ENCODE results near the gene RBM8A.
A peak's percentile ranks its signal among the peaks of the same experiment; 100 is the strongest.
"Not testable (repeated sequence)": the region's sequence is repeated elsewhere in the genome, so short reads cannot be mapped to it uniquely, and the experiment has no call there.

The RBM8A gene

DNA sequence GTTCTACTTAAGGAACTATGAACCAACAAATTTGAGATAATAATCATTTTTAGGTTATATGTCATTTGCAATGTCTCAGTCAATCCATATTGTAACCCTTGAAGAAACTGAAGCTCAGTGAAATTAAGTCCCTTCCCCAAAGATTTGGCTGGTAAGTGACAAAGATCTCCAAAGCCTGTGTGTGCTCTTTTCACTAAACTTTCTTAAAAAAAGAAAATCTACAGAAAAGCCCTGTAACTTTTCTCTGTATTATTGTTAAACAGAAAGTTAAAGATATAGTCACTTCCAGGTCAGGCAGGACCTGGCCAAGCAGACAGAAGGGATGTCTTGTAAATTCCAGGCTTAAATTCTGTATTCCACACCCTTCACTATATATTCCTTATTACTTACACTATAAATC is 29.1 kb upstream of the RBM8A start:
- DNase-seq, result no peak

DNA sequence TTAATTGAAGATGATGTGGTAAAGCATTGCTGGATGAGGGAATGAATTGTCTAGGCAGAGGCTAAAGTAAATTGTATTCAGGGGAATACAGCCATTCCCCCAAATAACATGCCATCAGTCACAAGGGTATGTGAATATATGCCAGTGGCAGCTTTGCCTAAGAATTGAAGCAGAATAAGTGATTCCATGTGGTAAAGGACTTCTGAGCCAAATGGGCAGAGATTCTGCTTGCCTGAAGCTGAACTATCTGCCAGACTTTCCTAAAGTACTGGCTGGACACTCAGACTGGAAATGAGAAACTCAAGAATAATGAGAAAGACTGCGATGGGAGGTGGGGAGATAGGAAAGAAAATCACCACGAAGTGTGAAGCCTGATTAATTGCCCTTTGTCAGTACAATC is 28.2 kb upstream of the RBM8A start:
- DNase-seq, result no peak

DNA sequence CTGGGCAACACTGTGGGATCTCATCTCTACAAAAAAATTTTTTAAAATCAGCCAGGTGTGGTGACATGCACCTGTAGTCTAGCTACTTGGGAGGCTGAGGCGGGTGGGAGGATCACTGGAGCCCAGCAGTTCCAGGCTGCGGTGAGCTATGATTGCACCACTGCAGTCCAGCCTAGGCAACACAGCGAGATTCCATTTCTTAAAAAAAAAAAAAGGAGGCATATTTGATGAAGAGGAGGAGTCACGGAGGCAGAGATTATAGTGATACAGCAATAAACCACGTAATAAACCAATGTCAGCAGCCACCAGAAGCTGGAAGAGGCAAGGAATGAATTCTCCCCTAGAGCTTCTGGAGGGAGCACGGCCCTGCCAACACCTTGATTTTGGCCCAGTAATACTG is 26.6 kb upstream of the RBM8A start:
- DNase-seq, result no peak

DNA sequence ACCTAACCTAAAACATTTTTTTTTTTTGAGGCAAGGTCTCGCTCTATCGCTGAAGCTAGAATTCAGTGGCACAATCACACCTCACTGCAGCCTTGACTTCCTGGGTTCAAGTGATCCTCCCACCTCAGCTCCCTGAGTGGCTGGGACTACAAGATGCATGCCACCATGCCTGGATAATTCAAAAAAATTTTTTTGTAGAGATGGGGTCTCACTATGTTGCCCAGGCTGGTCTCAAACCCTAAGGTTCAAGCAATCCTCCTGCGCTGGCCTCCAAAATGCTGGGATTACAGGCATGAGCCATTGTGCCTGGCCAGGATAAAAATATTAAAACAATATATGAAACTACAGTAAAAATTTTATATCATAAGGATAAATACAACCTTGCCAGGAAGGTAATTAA is 25.6 kb upstream of the RBM8A start:
- DNase-seq, result no peak

DNA sequence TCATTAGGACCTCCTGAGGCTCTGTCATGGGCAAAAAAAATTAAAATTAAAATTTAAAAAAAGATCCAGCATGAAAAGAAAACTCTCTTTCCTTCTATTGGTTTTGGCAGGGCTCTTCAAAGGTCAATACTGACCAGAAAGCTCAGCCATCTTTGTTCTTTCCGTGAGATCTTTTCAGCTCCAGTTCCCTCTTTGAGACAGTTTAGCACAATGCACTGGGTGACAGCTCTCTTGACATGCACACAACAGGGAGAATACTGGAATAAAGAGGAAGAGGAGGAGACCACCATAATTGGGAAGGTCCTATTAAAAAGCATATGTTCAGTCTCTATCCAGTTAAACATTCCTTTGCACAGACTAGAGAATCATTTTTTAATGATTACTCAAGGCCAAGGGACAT is 24.2 kb upstream of the RBM8A start:
- no peak for DNase-seq

DNA sequence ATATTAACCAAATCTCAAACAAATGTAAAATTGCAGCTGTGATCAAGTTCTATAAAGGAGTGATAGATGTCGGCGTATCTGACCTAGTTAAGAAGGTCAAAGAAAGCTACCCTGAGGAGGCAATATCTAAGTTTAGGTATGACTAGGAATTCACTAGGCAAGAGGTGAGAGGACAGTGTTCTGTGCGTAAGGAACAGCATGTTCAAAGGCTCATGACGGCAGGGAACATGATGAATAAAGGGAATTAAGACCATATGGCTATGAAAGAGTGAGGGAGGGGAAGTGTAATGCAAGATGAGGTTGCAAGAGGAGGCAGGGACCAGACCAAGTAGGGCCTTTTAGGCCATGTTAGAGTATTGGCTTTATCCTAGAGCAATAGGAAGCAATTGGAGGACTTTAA is 21.9 kb upstream of the RBM8A start:
- no peak for DNase-seq

DNA sequence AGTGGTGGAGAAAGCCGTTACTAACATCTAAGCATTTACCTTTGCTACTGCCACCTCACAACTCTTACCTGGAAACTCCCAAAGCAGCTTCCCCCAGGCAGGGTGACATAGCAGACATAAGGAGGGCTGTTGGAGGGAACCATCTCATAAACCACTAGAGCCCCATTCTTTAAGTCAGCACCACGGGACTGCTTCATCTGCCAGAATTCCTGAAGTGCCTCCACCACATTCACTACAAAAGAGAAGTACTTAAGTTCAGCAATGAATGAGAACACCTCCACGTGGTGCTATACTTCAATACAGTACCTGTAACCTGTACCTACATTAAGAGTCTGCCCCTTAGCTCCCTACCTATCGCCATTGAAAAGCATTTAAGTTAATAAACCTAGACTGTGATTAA is 20.3 kb upstream of the RBM8A start:
- DNase-seq, result no peak

DNA sequence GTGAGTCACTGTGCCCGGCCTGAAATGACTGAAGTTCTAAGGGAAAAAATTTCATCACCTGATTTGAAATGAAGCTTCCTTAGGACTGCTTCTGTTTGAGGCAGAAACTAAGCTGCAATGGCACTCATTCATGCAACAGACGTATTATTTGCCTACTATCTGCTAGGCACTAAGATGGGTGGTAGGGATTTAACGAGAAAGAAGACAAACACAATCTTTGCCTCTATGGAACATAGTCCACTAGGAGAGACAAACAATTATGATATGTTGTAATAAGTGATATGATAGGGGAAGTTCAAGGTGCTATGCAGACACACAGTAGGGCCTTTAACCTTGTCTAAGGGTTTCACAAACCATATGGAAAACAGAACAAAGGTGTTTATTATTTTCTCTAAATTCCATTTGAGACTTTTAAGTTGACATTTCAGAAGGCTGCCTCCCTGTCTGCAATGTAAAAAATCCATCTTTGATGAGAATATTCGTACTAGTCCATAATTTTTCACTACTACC is 19.2 kb upstream of the RBM8A start:
- no peak for DNase-seq

DNA sequence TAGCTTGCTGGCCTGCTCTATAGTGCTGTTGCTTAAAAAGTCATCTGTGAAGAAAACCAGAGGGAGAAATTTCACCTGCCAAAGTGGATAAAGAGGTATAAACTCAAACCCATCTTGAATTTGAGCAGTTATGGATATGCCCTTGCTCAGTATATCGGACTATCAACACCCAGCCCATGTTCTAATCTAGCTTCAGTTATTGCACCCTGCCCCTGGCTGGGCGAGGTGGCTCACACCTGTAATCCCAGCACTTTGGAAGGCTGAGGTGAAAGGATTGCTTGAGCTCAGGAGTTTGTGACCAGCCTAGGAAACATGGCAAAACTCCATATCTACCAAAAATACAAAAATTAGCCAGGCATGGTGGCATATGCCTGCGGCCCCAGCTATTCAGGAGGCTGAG is 17.2 kb upstream of the RBM8A start:
- no peak for DNase-seq

DNA sequence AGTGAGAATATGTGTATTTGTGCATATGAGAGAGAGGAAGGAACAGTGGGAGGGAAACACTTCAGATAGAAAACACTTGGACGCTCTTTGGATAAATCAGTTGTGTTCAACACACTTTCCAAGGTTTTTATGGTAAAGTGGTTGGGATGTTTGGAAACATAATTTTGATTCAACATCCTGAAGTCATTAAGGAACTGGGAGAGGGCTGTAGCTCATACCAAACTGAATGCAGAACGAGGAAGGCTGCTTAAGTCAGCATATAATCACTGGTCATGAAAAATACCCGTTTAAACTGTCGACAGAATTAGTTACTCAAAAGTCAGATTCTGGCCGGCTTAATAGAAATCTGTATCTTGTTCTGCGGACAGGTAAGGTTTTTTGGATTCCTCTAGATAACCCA is 15.6 kb upstream of the RBM8A start:
- no peak for DNase-seq

DNA sequence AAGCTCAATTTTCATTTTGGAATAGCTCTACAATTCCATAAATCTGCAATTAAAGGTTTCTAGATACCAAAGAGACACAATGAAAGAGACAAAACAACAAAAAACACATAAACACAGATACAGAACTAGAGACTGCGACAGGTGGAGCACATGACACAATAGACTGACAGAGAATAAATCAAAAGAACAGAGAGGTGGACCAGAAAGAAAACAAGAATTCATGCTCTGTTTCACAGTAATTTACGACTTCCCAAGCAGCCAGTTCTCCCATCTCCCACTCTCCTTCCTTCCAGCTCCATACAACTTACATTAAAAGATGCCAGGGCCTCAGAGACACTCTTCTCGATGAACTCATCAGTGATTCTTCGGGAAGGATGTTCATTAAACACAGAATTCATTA is 15.1 kb upstream of the RBM8A start:
- DNase-seq, result no peak

DNA sequence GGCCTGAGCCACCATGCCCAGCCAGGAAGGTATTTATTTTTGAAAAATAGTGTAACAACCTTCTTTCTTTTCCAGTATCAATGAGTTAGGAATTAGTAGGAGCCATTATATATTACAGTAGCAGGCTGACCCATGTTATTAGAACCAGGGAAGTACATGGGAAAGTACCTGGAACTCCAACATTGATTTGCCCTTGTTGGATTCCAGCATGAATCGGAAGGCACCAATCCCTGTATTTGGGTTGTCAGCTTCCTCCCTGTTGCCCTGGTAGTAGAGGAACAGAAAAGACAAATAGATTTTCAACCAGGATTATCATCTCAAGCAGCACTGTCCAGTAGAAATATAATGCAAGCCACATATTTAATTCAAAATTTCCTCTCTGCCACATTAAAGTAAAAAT is 10.2 kb upstream of the RBM8A start:
- no peak for DNase-seq

DNA sequence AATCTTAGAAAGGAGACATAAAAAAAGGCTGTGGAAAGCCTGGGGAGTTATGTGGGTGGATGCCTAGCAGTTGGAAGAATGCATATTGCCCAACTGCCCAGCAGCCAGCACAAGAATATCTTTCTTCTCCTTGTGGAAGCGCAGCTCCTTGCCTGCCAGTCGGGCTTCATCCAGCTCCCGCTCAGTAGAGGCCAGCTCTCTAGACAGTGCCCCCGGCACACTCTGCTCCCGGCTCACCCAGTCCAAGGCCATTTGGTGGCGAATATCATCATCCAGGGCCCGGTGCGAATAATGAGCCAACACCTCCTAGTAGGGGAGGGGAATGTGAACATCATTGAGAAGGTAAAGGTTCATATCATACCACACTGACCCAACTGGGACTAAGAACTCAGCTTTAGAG is 9.0 kb upstream of the RBM8A start:
- no peak for DNase-seq

DNA sequence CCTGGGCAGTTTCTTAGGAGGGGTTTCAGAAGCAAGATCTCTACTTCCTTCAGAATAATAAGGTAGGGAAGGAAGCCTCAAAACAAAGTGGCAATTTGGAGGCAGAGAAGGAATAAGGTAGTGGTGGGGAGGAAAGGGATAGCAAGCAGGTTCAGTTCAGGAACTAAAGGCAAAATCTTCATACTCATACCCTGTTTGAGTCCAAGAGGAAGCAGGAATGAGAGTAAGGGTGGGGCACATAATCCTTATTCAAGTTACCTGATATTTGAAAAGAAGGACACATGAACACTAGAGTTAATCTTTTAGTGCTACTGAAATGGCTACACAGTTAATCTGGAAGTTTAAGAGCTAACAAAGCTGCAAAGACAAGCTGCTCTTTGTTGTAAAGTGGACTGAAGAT is 8.4 kb upstream of the RBM8A start:
- no peak for DNase-seq

DNA sequence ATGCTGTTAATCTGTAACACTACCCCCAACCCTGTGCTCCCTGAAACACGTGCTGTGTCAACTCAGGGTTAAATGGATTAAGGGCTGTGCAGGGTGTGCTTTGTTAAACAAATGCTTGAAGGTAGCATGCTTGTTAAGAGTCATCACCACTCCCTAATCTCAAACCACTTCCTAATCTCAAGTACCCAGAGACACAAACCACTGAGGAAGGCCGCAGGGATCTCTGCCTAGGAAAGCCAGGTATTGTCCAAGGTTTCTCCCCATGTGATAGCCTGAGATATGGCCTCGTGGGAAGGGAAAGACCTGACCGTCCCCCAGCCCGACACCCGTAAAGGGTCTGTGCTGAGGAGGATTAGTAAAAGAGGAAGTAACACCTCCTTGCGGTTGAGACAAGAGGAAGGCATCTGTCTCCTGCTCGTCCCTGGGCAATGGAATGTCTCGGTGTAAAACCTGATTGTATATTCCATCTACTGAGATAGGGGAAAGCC is 5.3 kb upstream of the RBM8A start:
- DNase-seq, result not testable (repeated sequence)

DNA sequence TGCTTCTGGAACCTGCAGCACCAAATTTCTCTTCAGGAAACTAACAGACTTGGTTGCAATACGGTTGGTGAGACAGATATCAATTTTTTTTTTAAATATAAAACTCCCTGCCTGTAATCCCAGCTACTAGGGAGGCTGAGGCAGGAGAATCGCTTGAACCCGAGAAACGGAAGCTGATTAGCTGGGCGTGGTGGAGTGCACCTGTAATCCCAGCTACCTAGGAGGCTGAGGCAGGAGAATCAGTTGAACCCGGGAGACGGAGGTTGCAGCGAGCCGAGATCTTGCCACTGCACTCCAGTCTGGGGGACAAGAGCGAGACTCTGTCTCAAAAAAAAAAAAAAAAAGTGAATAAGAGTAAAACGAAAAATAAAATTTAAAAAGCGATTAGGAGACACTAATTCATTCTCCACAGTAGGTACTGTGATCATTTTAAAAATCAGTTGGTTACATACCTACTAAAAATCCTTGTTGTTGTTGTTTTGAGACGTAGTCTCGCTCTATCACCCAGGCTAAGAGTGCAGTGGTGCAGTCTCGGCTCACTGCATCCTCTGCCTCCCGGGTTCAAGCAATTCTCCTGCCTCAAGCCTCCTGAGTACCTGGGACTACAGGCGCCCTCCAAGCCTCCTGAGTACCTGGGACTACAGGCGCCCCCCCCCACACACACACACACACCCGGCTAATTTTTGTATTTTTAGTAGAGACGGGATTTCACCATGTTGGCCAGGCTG is 796 bp upstream of the RBM8A start:
- DNase-seq, result no peak

DNA sequence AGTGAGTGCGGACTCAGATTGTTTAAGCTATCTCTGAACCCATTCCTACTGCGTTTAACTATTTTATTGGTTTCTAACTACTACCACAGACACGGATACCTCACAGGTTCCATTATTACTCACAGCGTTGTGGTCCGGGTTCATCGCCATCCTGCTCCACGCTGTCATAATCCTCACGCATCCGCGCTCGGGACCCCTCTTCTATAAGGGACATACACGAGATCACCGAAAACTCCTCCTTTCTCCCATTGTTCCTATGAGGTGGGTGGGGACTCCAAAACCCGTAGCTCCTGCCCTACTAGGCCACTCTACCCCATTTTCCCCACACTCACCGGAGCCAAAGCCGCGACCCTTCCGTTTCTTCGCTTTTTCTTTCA is 610 bp downstream of the RBM8A start:
- no peak for DNase-seq

DNA sequence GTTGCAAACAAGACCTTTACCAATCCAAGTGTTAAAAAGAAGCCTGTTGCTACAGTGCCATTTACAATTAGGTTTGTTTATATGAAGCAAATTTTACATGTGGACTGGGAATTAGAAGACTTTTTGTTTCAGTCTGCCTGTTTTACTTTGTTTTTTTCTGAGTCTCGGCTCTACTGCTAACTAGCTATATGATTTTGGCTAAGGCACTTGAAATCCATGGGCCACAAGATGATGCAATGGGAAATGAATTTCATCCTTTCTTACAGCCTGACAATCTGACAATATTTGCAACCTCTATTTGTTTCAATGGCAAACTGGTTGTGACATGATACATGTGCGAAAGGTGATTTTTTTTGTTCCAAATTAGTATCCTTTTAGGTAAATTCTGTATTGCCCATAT is 5.0 kb downstream of the RBM8A start:
- no peak for DNase-seq

DNA sequence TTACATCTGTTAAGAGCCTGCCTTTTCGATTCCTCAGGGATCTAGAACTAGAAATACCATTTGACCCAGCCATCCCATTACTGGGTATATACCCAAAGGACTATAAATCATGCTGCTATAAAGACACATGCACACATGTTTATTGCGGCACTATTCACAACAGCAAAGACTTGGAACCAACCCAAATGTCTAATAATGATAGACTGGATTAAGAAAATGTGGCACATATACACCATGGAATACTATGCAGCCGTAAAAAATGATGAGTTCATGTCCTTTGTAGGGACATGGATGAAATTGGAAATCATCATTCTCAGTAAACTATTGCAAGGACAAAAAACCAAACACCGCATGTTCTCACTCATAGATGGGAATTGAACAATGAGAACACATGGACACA is 7.0 kb downstream of the RBM8A start:
- DNase-seq, result not testable (repeated sequence)

DNA sequence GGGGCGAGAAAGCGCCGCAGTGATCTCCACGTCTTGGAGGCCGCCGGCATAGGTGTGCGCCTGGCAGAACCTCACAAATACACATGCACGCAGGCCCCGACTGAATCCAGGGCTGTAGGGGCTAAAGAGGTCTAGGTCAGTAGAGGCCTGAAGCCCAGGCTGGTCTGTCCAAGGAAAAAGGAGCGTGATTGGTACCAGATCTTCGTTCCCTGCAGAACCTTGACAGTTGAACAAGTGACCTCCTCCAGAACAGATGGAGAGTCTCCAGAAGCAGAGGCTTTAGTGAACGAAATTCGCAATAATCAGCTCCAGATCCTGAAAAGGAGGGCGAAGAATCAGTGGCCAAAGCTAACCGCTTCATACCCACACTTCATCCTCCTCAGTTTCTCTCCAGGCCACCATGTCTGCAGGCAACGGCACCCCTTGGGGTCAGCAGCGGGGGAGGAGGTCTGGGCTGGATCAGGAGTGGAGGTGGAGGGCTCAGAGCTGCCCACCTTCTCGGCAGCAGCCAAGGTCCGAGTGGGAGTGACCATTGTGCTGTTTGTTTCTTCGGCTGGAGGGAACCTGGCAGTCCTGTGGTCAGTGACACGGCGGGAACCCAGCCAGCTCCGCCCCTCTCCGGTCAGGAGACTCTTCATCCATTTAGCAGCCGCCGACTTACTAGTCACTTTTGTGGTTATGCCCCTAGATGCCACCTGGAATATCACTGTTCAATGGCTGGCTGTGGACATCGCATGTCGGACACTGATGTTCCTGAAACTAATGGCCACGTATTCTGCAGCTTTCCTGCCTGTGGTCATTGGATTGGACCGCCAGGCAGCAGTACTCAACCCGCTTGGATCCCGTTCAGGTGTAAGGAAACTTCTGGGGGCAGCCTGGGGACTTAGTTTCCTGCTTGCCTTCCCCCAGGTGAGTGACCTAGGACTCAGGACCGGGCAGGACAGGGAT is 8.0 kb downstream of the RBM8A start:
- no peak for DNase-seq

DNA sequence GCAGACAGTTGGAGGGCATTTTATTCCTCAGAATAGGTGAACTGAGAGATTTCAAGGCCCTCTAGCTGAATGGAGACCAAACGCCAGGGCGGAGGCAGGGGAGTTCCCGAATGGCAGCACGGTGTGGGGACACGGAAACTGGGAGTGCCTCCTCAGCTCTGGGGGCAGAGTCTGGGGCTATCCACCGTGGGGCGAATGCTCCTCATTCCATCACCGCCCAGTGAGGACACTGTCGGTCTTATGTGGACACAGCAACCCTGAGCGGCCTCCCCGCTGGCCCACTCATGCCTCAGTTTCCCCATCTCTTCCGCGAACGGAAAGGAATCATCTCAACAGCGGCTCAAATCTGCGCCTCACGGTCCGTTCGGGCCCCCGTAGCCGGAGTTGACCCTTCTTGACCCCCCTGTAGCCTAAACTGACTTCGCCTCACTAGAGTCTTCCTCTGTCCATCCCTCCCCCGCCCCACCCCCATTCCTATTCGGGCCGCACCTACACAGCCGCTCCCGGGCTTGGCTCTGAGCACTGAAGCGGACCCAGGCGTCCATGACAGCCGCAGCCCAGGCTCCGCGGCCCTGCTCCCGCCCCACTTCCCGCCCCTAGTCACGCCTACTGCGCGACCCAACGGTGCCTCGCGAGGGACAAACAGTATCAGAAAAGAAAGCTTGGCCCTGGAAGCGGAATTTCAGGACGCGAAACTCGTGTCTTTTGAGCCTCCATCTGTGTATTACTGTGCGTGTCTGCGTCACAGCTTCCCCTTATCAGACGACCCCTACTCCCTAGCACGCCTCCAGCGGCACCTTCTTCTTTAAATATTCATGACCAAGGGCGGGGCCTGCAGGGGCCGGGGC is 8.9 kb downstream of the RBM8A start, which contains the start of gene PEX11B:
Gene PEX11B, minus strand, starts transcription at position 574 of the 848 bp plus-strand sequence. Its CDS starts 29 bp downstream, at position 545.
- DNase-seq, result peak; percentile 79

DNA sequence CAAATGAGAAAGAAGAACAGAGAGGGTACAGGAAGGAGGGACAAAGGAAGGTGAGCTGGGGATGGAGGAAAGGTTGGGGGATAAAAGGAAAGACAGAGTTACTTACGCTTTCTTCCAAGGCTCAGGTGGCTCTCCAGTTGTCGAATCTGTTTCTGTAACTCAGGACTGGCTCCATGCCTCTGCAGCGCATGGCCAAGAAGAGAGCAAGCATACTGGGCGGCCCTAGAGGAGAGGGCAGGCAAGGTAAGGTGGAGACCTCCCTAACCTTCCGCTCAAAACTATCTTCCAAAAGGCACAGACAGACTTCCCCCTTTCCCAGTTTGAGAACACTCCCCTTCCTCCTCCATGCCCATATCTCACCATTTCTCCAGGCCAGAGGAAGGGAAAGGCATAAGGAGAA is 9.7 kb downstream of the RBM8A start:
- DNase-seq, result no peak

DNA sequence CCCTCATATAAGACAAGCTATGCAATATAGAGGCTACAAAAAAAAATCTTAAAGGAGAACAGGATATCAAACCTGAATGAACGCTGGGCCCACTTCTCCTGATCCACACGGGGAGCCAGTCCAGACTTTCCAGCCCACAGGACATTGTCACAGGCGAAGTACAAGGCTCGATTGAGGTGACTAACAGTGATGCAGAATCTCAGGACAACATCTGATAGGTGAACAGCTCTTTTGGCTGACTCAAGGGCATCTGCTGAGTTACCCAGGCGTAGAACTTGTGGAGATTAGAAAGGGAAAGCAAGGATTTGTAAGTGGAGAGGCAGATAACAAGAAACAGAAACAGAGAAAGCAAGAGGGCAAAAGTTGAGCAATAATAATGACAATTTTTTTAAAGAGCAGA is 10.5 kb downstream of the RBM8A start:
- no peak for DNase-seq
